Stimulated activated CD8-positive, alpha-beta memory T cell treated with anti-CD3 and anti-CD28 coated beads, Interleukin-15, amount 100 ng/mL, for 48 hours (primary cell): ENCODE results near the gene INTS15.

Source experiments
- DNase-seq, 2 donors: peaks; one replicate each; pipeline ENCODE4 v3.0.0-alpha.2; 2020; ENCODE audit warnings: low read depth in 2 of 2

INTS15 gene

DNA sequence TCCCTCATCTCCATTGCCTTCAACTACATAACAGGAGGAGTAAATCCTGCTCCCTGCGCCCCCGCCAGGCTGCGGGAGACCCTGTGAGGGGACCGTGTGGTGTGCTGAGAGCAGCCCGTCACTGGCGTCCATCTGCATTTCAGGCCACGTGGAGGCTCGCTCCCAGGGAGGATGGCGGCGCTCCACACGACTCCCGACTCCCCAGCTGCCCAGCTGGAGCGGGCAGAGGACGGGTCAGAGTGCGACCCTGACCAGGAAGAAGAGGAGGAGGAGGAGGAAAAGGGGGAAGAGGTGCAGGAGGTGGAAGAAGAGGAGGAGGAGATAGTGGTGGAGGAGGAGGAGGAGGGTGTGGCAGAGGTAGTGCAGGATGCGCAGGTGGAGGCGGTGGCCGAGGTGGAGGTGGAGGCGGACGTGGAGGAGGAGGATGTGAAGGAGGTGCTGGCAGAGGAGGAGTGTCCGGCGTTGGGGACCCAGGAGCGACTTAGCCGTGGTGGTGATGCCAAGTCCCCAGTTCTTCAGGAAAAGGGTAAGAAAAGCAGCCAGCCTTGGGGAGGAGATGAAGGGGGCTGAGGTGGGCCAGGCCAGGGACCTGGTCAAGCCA lies 52.5 kb downstream of the INTS15 start:
- no peak for DNase-seq

GRCh38 chr7:6642861-6643640 lies 53.2 kb downstream of the INTS15 start:
- no peak for DNase-seq

DNA sequence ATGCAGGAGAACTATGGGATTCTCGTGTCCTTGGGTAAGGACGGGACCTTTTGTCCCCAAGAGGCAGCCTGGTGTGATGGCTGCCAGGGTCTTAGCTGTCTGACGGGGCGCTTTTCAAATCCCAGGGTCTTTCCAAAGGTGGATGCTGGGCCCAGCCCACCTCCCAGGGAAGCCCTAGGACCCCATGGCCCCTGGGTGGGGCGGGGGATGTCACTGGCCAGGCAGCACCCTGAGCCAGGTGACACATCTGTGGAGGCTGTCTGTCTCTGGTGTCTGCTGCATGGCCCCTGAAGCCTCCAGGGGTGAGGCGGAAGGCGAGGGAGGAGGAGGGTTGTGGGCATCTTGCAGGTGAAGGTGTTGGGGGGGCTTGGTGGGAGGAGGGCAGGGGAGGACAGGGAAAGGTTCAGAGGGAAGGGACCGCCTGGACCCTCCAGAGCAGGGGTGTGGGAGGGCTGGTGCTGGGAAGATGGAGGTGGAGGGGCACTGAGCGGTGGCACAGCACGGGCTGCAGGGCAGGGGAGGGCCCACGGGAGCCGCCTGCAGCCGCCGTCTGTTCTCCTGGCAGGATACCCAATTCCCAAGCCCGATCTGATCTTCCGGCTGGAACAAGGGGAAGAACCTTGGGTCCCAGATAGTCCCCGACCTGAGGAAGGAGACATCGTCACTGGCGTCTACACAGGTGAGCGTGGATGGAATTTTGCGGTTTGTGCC lies 54.2 kb downstream of the INTS15 start:
- no peak for DNase-seq

DNA sequence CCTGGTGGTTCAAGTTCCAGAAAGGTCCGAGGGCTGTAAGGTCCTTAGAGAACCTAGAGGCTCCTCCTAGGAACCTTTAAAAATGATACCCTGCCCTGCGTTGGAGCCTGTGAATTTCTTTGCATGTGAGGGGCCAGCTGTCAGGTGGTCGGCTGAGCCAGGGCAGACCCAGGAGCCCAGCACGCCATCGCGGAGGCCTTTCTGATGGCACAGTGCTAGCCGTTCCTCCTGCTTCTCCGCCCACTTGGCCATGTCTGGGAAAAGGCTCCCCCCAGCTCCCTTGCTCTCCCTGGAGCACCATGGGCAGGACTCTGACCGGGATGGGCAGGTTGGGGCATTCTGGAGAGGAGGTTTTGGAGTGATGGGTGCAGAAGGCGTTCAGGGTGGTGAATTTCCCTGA lies 54.9 kb downstream of the INTS15 start:
- no peak for DNase-seq

DNA sequence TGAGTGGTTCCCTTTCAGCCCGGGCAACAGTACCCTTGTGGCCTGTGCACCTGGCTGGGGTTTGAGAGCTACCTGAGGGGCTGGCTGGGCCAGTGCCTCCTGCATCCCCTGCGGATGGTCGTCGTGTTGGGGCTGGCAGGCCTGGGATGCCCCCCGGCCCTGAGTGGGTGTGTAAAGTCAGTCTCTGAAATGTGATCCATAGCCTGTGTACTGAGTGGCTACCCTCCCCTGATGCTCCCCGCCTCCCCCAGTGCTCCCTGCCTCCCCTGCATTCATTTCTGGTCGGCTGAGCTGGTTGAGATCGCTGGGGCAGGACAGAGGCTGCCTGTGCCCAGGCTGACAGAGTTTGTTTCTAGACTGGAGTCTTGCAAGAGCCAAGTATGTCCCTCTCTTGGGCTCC lies 56.6 kb downstream of the INTS15 start:
- DNase-seq, result no peak

- no peak for DNase-seq
Observed at GRCh38 chr7:6647080-6647479, 57.3 kb downstream of the INTS15 start.

DNA sequence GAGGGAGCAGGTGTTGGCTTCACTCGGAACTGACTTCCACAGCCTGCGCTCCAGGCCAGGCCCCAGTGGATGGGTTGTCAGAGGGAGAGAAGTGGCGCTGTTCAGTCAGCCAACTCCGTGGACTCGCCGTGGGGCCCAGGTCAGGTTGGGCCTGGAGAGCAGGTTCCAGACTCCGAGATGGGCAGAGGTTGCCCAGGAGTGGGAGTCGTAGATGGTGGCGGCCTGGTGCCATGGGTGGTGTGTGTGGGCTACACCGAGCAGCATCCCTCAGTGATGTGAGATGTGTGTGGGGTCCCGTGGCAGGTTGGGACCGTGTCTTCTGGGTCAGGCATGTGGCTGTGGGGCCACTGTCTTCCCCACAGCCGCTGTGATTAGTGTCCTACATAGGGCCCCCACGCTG lies 57.7 kb downstream of the INTS15 start:
- DNase-seq, result no peak

DNA sequence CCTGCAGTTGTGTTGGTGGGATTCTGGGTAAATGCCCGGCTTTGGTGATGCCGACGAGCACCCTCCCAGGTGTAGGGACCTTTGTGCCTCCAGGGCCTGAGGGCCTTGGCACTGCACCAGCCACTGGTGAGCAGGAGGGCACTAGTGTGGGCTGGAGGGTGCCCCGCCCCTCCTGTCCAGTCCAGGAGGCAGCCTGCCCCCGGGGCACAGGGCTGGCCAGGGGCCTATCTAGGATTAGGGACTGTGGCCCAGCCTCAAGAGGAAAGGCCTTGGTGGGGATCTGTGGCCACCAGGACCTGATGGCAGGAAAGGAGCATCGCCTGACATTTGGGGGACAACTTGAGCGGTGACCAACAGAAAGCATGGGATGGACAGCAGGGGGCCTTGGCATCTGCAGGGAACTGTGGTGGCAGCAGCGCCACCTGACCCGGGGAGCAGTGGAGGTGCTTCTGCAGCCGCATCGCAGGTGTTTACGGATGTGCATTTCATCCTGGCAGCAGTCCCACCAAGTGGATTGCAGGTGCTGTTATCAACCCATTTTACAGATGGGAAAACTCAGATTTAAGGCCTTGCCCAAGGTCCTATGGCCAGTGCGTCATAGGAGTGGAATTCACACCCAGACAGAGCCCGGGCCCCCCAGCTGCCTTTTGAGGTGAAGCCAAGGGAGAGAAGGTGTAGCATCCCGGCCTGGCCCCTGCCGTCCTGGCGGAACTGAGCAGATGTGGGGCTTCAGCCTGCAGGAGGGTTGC lies 58.4 kb downstream of the INTS15 start:
- no peak for DNase-seq

DNA sequence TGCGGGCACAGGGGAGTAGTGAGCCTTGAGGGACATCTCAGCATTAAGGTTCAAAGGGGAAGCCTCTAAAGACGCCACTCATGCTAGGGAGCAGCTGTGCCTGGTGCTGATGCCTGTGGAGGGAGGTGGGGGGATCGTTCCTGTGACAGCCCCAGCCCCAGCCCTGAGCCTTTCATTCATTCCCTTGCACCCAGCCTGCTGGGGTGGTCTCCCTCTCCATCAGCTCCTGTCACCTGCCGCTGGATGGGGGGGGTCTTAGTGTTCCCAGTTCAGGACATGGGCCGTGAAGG lies 58.9 kb downstream of the INTS15 start:
- no peak for DNase-seq

DNA sequence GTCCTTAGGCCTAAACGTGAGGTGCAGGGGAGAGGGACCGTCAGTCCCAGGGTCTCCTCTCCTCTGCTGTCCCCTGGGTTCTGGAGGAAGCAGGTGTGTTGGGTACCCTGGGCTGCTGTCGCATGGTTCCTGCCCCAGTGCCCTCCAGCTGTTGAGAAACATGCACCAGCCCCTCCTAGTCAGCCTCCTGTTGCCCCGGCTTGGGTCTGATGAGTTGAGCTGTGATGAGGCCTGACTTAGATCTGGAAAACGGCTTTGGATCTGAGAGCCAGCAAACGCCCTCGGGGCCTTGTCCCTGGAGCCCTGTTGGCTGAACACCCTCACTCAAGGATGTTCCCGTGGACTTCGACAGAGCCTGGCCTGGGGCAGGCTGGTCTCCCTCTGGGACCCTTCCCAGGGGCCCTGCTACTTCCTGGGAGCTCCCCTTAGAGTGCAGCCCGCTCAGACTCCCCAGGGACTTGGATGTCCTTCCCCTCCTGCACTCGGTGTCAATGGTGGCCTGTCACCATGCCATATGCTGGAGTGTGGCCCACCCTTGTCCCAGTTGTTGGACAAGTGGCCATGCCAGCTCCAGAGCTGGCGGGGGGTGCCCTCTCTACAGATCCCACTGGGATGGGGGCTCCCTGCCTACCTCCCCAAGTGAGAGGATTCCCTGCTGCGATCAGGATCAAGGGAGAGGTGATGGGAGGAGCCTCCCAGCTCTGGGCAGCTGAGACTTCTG lies 59.6 kb downstream of the INTS15 start:
- DNase-seq, result no peak

GRCh38 chr7:6650086-6650485 lies 60.3 kb downstream of the INTS15 start:
- DNase-seq, result no peak

- no peak for DNase-seq
Observed at GRCh38 chr7:6650521-6651011, 60.7 kb downstream of the INTS15 start.

GRCh38 chr7:6651851-6652445 lies 62.1 kb downstream of the INTS15 start:
- DNase-seq, result no peak

DNA sequence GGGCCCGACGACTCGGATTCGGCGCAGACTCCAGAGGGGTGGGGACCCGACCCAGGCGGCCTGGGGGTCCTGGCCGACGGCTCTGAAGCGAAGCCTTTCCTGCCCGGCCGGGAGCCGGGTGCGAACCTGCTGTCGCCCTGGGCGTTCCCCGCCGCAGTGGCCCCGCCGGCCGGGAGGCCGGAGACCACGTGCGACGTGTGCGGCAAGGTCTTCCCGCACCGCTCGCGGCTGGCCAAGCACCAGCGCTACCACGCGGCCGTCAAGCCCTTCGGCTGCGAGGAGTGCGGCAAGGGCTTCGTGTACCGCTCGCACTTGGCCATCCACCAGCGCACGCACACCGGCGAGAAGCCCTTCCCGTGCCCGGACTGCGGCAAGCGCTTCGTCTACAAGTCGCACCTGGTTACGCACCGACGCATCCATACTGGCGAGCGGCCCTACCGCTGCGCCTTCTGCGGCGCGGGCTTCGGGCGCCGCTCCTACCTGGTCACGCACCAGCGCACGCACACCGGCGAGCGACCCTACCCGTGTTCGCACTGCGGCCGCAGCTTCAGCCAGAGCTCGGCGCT lies 62.7 kb downstream of the INTS15 start:
- DNase-seq, result no peak

DNA sequence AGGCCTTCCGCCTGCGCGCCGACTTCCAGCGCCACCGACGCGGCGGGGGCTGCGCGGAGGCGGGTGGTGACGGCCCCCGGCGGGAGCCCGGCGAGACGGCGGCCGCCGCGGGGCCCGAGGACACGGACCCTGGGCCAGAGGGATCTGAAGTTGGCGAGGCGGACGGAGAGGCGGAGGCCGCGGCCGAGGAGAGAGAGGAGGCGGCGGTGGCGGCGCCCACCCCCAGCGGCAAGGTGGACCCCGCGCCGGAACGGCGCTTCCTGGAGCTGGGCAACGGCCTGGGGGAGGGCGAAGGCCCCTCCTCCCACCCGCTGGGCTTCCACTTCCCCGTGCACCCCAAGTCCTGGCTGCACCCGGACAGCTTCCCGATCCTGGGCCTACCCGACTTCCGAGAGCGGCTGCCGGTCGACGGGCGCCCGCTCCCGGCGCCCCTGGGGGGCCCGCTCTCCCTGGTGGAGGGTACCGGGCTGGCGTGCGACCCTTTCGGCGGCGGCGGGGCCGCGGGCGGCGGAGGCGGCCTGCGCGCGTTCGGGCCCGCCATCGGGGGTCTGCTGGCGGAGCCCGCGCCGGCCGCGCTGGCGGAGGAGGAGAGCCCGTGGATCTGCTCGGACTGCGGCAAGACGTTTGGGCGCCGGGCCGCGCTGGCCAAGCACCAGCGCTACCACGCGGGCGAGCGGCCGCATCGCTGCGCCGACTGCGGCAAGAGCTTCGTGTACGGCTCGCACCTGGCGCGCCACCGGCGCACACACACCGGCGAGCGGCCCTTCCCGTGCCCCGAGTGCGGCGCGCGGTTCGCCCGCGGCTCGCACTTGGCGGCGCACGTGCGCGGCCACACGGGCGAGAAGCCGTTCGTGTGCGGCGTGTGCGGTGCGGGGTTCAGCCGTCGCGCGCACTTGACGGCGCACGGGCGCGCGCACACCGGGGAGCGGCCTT lies 63.5 kb downstream of the INTS15 start:
- DNase-seq, result no peak

GRCh38 chr7:6654113-6654841 lies 64.5 kb downstream of the INTS15 start:
- no peak for DNase-seq

DNA sequence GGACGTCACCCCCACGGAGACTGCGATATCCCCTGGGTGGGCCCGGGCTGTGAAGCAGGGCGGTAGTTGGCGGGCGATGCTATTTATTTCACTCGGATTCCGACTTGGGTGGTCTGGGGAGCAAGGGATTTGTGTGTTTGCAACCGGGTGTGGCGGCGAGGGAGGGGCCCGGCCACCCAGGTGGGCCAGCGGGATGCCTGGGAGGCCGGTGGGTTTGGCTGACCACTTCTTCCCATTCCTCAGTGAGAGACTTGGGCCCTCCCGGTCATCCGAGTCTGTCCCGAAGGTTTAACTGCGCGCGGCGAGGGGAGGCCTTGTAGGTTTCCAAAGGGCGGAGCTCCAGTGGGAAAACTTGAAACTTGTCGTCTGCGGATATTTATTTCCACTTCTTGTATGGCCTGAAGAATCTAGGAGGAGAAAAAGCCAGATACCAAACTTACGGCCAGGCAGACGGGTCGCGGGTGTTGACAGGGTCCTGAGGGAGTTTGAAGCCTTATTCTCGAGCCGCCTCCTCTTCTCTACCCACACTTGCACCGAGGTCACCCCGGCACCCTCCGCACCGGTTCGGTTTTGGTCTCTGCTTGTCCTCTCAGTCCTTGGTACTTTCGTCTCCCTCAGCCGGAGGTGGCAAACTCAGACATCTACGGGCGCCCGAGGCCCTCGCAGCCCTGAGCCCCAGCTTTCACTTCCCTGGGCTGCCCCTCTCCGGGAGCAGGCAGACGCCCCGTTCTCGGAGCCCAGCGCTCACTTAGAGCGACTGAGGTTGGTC lies 65.2 kb downstream of the INTS15 start:
- DNase-seq, result no peak

DNA sequence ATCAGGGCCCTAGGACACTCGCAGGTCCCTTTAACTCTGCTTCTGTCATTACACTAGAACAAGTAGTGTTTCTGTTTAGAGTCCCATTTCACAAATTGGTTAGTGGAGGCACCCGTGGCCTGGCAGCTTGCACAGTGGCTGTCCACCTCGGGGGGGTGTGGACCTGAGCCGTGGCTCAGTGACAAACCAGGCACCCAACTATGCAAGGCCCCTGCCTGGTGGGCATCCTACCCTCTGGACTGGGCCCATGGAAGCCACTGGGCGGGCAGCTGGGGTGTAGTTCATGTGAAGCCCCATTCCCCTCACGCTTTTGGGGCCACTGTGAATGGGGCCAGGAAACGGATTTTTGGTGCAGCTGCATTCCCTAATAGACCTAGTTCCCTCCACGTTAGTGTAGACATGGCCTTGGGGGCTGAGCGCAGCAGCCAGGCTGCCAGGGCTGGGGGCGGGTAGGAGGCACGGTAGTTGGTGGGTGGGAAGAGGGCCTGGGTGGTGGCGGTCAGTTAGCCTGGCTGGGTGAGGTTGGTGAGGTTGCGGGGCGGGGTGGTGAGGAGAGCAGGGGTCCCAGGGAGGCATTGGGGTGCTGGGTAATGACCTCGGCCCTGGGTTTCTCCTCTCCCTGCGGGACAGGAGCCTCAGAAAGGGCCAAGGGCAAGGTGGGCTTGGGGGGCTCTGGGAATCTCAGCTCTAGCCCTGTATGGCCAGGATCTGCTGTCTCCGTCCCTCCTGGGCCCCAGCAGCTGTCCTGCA lies 66.0 kb downstream of the INTS15 start:
- DNase-seq, result no peak
